Endothelial cell (in vitro differentiated cells): ENCODE data around the gene DGKB. TPM values are rescaled to one million over a fixed set of nuclear protein-coding genes. Genes with fewer than 3 reads are reported as not detected.
A peak's percentile ranks its signal among the peaks of the same experiment; 100 is the strongest.

ENCODE experiments used
- DNase-seq: peaks from one replicate; pipeline ENCODE4 v3.0.0; 2021; ENCODE audit warnings: low spot score
- H3K27ac Mint-ChIP-seq: one replicate; pipeline ENCODE4 v1.8.0; 2021; ENCODE audit warnings: mixed read lengths, inconsistent platforms; ENCODE audit not compliant: unreplicated experiment
- H3K27me3 Mint-ChIP-seq: one replicate; pipeline ENCODE4 v1.8.0; 2021; ENCODE audit warnings: mild to moderate bottlenecking, moderate library complexity, mixed read lengths, inconsistent platforms; ENCODE audit not compliant: unreplicated experiment
- H3K36me3 Mint-ChIP-seq: one replicate; pipeline ENCODE4 v1.8.0; 2021; ENCODE audit warnings: mild to moderate bottlenecking, low read depth, mixed read lengths, inconsistent platforms; ENCODE audit not compliant: unreplicated experiment
- H3K4me1 Mint-ChIP-seq: one replicate; pipeline ENCODE4 v1.8.0; 2021; ENCODE audit warnings: mild to moderate bottlenecking, mixed read lengths, inconsistent platforms; ENCODE audit not compliant: unreplicated experiment
- H3K4me3 Mint-ChIP-seq: one replicate; pipeline ENCODE4 v1.8.0; 2021; ENCODE audit warnings: mild to moderate bottlenecking, mixed read lengths, inconsistent platforms; ENCODE audit not compliant: unreplicated experiment
- H3K9me3 Mint-ChIP-seq: one replicate; pipeline ENCODE4 v1.8.0; 2021; ENCODE audit warnings: mixed read lengths, inconsistent platforms; ENCODE audit not compliant: unreplicated experiment
- long read RNA-seq: library from polyadenylated mRNA; unstranded; transcript quantifications from one replicate; pipeline ENCODE4 v2.0.0, GENCODE V29; 2020; ENCODE audit not compliant: unreplicated experiment
- total RNA-seq: library from RNA; stranded (reverse); fragmentation: NEBNext Ultra II Directional; extraction: Animal tissue kit (Norgen Biotek cat#: 25700); gene quantifications from one replicate; pipeline ENCODE4 v1.2.1, GENCODE V29; 2021; ENCODE audit not compliant: unreplicated experiment
- TF ChIP-seq, protein P1 (sequence below): fragments of 200-600 bp; sonication (generic); IDR thresholded peaks from one replicate; pipeline ENCODE4 v1.5.0; 2021; ENCODE audit warnings: antibody characterized with exemption; ENCODE audit not compliant: unreplicated experiment

The DGKB gene
- 0.46 TPM for total RNA-seq
- long read RNA-seq = 0 reads

DNA sequence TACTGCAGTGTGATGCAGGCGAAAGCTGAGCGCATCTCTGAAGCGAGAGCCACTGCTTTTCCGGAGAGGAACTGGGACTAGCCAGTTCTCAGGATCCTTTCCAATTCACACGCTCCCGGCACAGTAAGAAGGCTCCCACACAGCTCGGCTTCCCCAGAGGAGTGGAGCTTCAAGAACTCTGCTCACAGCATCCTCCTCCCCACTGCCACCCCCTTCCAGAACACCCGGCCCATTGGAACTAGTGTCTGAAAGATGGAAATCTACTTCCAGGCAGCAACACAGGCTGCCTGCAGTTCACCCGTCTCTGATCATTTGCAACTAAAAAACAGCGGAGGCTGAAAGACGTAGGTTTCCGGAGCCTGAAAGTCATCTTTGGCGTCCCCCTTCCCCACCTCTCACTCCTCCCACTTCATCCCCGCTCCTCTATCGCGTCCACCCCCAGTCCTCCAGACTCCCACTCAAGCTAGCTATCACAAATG is at the start of gene DGKB:
Gene DGKB (minus strand): TSS at position 163 of the 479 bp plus-strand sequence.
- no peaks in the 10 kb centered on the region for H3K9me3 Mint-ChIP-seq
- no peaks in the 10 kb centered on the region for H3K27me3 Mint-ChIP-seq
- TF ChIP-seq, protein P1, sequence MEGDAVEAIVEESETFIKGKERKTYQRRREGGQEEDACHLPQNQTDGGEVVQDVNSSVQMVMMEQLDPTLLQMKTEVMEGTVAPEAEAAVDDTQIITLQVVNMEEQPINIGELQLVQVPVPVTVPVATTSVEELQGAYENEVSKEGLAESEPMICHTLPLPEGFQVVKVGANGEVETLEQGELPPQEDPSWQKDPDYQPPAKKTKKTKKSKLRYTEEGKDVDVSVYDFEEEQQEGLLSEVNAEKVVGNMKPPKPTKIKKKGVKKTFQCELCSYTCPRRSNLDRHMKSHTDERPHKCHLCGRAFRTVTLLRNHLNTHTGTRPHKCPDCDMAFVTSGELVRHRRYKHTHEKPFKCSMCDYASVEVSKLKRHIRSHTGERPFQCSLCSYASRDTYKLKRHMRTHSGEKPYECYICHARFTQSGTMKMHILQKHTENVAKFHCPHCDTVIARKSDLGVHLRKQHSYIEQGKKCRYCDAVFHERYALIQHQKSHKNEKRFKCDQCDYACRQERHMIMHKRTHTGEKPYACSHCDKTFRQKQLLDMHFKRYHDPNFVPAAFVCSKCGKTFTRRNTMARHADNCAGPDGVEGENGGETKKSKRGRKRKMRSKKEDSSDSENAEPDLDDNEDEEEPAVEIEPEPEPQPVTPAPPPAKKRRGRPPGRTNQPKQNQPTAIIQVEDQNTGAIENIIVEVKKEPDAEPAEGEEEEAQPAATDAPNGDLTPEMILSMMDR = no peak
- peak; percentile 14 for DNase-seq
- no peak within 1 kb of the TSS for H3K4me3 Mint-ChIP-seq
- H3K27ac Mint-ChIP-seq = no peak within 1 kb of the TSS
- H3K4me1 Mint-ChIP-seq = peaks cover 4% of the 10 kb centered on the region
- H3K36me3 Mint-ChIP-seq = no peaks in the 10 kb centered on the region

DNA sequence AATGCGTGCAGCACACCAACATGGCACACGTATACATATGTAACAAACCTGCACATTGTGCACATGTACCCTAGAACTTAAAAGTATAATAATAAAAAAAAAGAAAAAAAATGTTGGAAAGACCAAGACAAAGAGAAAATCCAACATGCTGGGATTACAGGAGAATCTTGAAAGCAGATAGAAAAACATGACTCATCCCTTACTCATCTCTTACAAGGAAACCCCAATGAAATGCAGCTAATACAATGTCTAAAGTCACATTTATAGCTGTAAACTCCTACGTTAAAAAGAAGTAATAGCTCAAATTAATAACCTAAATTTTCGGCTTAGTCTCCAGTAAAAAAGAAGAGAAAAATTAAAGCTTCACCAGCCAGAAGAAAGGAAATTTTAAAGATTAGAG is 47.5 kb upstream of the DGKB start:
- TF ChIP-seq, protein P1 = no peak
- no peak for DNase-seq
- H3K36me3 Mint-ChIP-seq = no peaks in the 10 kb centered on the region
- H3K4me3 Mint-ChIP-seq = no peak overlapping the region
- H3K4me1 Mint-ChIP-seq = peaks cover 17% of the 10 kb centered on the region
- no peak overlapping the region for H3K27ac Mint-ChIP-seq
- H3K27me3 Mint-ChIP-seq = no peaks in the 10 kb centered on the region
- no peaks in the 10 kb centered on the region for H3K9me3 Mint-ChIP-seq

DNA sequence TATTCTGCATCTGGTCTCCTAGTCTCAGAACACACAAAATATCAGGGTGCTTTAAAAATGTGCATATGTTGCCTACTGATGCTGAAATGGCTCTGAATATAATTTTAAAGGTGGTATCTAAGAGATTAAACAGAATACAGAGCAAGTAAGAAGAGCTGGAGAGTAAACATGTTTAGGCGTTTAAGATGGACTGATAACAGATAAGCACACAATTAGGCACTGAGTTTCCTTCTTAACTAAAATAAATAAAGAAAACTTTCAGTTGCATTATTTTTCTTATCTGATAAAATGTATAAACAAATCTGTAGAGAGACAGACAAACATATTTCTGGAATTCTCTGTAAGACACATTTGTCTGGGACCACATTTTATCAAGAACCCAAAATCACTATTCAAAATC is 35.6 kb upstream of the DGKB start:
- DNase-seq = no peak
- TF ChIP-seq, protein P1 = no peak
- peaks cover 10% of the 10 kb centered on the region for H3K4me1 Mint-ChIP-seq
- no peaks in the 10 kb centered on the region for H3K9me3 Mint-ChIP-seq
- no peaks in the 10 kb centered on the region for H3K27me3 Mint-ChIP-seq
- no peak overlapping the region for H3K4me3 Mint-ChIP-seq
- no peaks in the 10 kb centered on the region for H3K36me3 Mint-ChIP-seq
- no peak overlapping the region for H3K27ac Mint-ChIP-seq

DNA sequence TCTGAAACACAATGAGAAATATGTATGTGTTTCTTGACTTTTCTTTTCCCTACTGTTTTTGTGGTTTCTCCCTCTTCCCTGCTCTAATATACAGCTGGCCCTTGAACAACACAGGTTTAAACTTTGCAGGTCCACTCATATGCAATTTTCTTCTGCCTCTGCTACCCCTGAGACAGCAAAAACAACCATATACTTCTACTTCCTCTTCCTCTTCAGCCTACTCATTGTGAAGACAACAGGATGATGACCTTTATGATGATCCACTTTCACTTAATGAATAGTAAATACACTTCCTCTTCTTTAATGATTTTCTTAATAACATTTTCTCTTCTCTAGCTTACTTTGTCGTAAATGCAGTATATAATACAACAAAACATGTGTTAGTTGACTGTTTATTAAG is 35.0 kb upstream of the DGKB start:
- TF ChIP-seq, protein P1 = no peak
- H3K36me3 Mint-ChIP-seq = no peaks in the 10 kb centered on the region
- no peak overlapping the region for H3K27ac Mint-ChIP-seq
- no peaks in the 10 kb centered on the region for H3K9me3 Mint-ChIP-seq
- H3K27me3 Mint-ChIP-seq = no peaks in the 10 kb centered on the region
- DNase-seq = no peak
- H3K4me3 Mint-ChIP-seq = no peak overlapping the region
- H3K4me1 Mint-ChIP-seq = peaks cover 10% of the 10 kb centered on the region

DNA sequence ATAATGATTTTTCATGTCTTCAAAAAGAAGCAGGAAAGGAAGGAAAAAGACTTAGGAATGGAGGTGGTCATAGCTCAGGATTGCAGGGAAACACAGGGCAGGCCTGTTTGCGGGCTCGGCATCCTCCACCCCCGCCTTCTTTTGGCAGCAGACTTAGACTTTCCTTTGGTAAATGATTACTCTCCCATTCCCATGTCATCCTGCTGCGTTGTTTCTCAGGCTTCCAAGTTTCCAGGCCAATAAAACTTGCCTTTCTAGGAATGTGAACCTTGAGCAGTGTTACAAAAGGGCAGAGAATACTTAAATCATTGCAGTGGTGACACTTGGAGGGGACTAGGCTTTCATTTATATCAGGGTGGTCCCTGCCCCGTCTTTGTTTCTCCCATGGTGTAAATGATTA is 34.0 kb upstream of the DGKB start:
- Mint-ChIP-seq H3K9me3 (no peaks in the 10 kb centered on the region), H3K27ac (no peak overlapping the region), H3K4me3 (no peak overlapping the region), H3K36me3 (no peaks in the 10 kb centered on the region), H3K4me1 (peaks cover 10% of the 10 kb centered on the region), H3K27me3 (no peaks in the 10 kb centered on the region)
- TF ChIP-seq, protein P1 = no peak
- no peak for DNase-seq
